ENCODE data around the gene GNAT3. TPM values are rescaled to one million over a fixed set of nuclear protein-coding genes. Genes with fewer than 3 reads are reported as not detected.

Gene GNAT3
- total and polyA plus RNA-seq, 2 of the 8 experiments (the other 6 are each of a cell fraction or from before 2014, with no cell fraction given), result not detected

- Histone ChIP-seq H2AFZ (ENCODE audit: low read length) (no peak overlapping the region), H3K14ac (ENCODE audit: insufficient read length) (no peak overlapping the region), H2BK12ac (ENCODE audit: low read depth, low read length) (no peak overlapping the region), H4K91ac (replicated peaks; ENCODE audit: insufficient read length, low read length) (no peak overlapping the region), H3K23me2 (ENCODE audit: low read depth, low read length) (no peaks in the 10 kb centered on the region), H4K5ac (ENCODE audit: insufficient read length, low read depth, low read length) (no peak overlapping the region), H3K18ac (ENCODE audit: extremely low read depth, low read length) (no peak overlapping the region), H3K4me2 (ENCODE audit: insufficient read depth in 1 of 2, low read depth in 2 of 2, low read length in 2 of 2) (no peak overlapping the region), H2BK120ac (replicated peaks; ENCODE audit: low read depth, low read length) (no peak overlapping the region), H3K27me3 (replicated peaks in 1 of 4; ENCODE audit: control insufficient read depth in 3 of 4, extremely low read depth in 1 of 4, insufficient read depth in 3 of 4, low read length in 3 of 4) (no peaks in the 10 kb centered on the region), H3K36me3 (ENCODE audit: control insufficient read depth in 2 of 4, insufficient read depth in 4 of 4, low read length in 3 of 4) (no peaks in the 10 kb centered on the region), H3K9me3 (ENCODE audit: insufficient read depth in 2 of 2, low read depth in 1 of 2, low read length in 1 of 2) (no peaks in the 10 kb centered on the region), H3K4me1 (replicated peaks in 1 of 4; ENCODE audit: control insufficient read depth in 3 of 4, insufficient read depth in 4 of 4, low read length in 3 of 4) (no peaks in the 10 kb centered on the region), H3K9ac (replicated peaks in 1 of 4; ENCODE audit: extremely low read depth in 1 of 4, low read depth in 3 of 4, low read length in 3 of 4) (no peak overlapping the region), H2AK5ac (ENCODE audit: low read depth, low read length) (no peak overlapping the region), H3K4me3 (ENCODE audit: extremely low read depth in 1 of 4, insufficient read depth in 2 of 4, low read depth in 3 of 4, low read length in 4 of 4) (no peak overlapping the region), H2BK15ac (ENCODE audit: low read length) (no peak overlapping the region), H3K23ac (ENCODE audit: insufficient read length) (no peak overlapping the region), H3K56ac (replicated peaks; ENCODE audit: insufficient read length, low read depth, low read length) (no peak overlapping the region), H3K27ac (ENCODE audit: low read depth, low read length) (no peak overlapping the region), H2BK20ac (ENCODE audit: low read length) (no peak overlapping the region), H3K79me1 (ENCODE audit: low read depth, low read length) (no peaks in the 10 kb centered on the region), H2BK5ac (ENCODE audit: low read depth, low read length) (no peak overlapping the region), H3K79me2 (ENCODE audit: control insufficient read depth in 1 of 2, insufficient read depth in 2 of 2, low read length in 2 of 2) (no peaks in the 10 kb centered on the region), H4K8ac (ENCODE audit: extremely low read depth, insufficient read depth, low read length) (no peak overlapping the region), H4K20me1 (replicated peaks in 1 of 2; ENCODE audit: control insufficient read depth in 1 of 2, insufficient read depth in 2 of 2, low read length in 2 of 2) (no peaks in the 10 kb centered on the region), H3K4ac (replicated peaks; ENCODE audit: insufficient read length, low read depth, low read length) (no peak overlapping the region)
- POLR2A ChIA-PET (ENCODE audit: partially characterized antibody), result no interaction called here
- no peak for TF ChIP-seq E2F6 (IDR thresholded peaks at IDR 0.05)
- TF ChIP-seq FOSL1 (IDR thresholded peaks at IDR 0.05; ENCODE audit: insufficient read depth, low read depth, low read length), result no peak
- no peak for TF ChIP-seq SIX5 (IDR thresholded peaks at IDR 0.05; ENCODE audit: low read depth, low read length)
- no peak for TF ChIP-seq CBX5 (IDR thresholded peaks at IDR 0.05; ENCODE audit: low read depth, low read length)
- no peak for TF ChIP-seq PHF8 (conservative IDR thresholded peaks at IDR 0.05; ENCODE audit: low read depth, low read length)
- TF ChIP-seq RXRA (IDR thresholded peaks at IDR 0.05; ENCODE audit: insufficient read depth, low read depth, low read length), result no peak
- no peak for TF ChIP-seq BRCA1 (IDR thresholded peaks at IDR 0.05; ENCODE audit: low read depth, low read length)
- TF ChIP-seq USF2 (IDR thresholded peaks at IDR 0.05; ENCODE audit: low read length), result no peak
- no peak for TF ChIP-seq TAF1 (IDR thresholded peaks at IDR 0.05; ENCODE audit: low read depth, low read length)
- FAIRE-seq (no peak), DNase-seq (ENCODE audit: low read depth in 1 of 2, low spot score in 2 of 2) (no peak)
- CTCF ChIA-PET (ENCODE audit: partially characterized antibody), result no interaction called here
Observed at GRCh38 chr7:80410081-80410480, 101.8 kb downstream of the GNAT3 start.

All from H1 (cell line).